Left renal cortex interstitium (tissue), 4 donors: ENCODE data around the gene FBXL19. TPM values are rescaled to one million over a fixed set of nuclear protein-coding genes. Genes with fewer than 3 reads are reported as not detected.
A peak's percentile ranks its signal among the peaks of the same experiment; 100 is the strongest.
"Not testable (repeated sequence)": the region's sequence is repeated elsewhere in the genome, so short reads cannot be mapped to it uniquely, and the experiment has no call there.

Experiments used
- DNase-seq, 4 donors: peaks; one replicate each; pipeline ENCODE4 v3.0.0-alpha.2; 2013; ENCODE audit warnings: low read depth in 4 of 4, low spot score in 2 of 4, missing footprints in 1 of 4
- polyA plus RNA-seq, 4 donors: library from polyadenylated mRNA; unstranded; fragments of 120-200 nt; gene quantifications; one replicate each; pipeline ENCODE4 v1.2.1, GENCODE V29; 2013; ENCODE audit not compliant: insufficient read length in 4 of 4

Gene FBXL19, protein sequence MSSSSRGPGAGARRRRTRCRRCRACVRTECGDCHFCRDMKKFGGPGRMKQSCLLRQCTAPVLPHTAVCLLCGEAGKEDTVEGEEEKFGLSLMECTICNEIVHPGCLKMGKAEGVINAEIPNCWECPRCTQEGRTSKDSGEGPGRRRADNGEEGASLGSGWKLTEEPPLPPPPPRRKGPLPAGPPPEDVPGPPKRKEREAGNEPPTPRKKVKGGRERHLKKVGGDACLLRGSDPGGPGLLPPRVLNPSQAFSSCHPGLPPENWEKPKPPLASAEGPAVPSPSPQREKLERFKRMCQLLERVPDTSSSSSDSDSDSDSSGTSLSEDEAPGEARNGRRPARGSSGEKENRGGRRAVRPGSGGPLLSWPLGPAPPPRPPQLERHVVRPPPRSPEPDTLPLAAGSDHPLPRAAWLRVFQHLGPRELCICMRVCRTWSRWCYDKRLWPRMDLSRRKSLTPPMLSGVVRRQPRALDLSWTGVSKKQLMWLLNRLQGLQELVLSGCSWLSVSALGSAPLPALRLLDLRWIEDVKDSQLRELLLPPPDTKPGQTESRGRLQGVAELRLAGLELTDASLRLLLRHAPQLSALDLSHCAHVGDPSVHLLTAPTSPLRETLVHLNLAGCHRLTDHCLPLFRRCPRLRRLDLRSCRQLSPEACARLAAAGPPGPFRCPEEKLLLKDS
- polyA plus RNA-seq, result 10 to 100 TPM; 16.3 to 38.8 (median 27.4) TPM

DNA sequence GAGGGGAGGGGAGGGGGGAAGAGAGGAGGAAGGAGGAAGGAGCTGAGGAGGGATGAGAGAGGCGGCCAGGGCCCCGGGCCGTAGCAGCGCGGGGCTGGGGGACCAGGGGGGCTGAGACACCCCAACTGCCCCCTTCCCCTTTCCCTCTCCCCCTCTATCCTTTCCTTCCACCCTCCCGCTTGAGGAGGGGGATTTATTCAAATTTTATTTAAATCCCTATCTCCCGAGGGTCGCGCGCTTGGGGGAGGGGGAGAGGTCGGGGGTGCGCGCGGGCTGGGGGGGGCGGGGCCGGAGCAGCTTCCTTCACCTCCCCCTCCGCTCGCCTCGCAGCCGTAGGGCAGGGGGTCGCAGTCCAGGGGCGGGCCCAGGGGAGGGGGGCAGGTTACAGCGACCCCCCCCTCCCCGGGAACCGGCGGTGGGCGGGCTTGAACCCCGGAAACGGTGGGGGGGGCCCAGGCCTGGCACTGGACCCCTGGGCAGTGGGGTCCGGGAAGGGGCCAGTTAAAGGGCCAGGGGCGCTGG lies at the start of gene FBXL19:
Gene FBXL19, plus strand, starts transcription at position 19 of the 522 bp plus-strand sequence. CDS start 2,183 bp downstream, outside the sequence.
- peak in 1 of 4 donors; percentile 45 for DNase-seq

DNA sequence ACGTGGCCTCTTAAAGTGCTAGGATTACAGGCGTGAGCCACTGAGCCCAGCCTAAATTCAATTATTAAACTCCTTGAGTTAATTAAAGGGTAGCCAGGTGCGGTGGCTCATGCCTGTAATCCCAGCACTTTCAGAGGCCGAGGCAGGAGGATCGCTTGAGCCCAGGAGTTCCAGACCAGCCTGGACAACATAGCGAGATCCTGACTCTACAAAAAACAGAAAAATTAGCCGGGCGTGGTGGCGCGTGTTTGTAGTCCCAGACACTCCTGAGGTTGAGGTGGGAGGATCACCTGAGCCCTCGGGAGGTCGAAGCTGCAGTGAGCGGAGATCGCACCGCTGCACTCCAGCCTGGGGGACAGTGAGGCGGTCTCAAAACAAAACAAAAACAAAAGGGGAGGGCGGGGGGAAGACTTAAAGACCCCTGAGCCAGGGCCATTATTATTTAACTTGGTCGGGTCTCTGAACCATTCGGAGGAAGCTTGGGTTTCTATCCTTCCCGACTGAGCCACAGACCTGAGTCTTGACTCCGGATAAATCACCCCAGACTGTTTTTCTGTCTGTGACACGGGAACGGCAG lies 49.0 kb upstream of the FBXL19 start:
- DNase-seq, result no peak

DNA sequence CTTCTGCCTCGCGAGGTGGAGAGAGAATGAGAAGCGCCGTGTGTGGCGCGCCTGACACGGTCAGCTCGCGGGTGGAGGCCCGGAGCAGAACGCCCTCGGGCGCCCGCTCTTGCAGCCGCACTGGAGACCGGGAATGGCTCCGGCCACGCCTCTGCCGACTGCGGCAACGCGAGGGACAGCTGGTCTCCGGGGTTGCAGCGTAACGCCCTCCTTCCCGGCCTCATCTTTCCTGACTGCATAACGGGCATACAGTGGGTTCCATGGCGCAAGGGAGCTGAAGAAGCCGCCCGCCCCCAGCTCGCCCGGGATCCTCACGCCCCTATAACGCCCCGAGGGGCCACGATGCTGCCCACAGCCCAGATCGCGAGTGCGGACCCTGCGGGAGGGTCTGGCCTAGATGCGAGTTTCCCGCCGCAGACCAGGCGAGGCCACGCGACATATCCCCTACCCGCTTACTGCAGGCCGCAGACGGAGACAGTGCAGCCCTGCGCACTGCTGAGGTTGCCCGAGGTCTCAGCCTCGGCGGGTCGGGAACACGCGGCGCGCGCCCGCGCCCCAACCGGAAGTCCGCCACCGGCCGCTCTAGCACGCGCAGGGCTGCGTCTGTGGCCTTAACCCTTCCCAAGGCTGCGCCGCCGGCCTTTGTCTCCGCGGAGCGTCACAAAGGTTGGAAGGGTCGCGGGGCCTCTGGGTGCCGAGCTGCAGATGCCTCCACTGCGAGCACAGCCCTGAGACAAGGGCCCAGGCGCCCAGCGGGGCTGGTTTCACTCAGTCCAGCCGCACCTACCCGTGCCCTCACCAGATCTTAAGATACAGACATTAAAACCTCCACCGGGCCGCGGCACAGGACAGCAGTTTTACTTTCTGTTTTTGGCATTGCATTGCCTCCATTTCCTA lies 48.3 kb upstream of the FBXL19 start:
- peak; percentile 79 to 91 (median 86) for DNase-seq

DNA sequence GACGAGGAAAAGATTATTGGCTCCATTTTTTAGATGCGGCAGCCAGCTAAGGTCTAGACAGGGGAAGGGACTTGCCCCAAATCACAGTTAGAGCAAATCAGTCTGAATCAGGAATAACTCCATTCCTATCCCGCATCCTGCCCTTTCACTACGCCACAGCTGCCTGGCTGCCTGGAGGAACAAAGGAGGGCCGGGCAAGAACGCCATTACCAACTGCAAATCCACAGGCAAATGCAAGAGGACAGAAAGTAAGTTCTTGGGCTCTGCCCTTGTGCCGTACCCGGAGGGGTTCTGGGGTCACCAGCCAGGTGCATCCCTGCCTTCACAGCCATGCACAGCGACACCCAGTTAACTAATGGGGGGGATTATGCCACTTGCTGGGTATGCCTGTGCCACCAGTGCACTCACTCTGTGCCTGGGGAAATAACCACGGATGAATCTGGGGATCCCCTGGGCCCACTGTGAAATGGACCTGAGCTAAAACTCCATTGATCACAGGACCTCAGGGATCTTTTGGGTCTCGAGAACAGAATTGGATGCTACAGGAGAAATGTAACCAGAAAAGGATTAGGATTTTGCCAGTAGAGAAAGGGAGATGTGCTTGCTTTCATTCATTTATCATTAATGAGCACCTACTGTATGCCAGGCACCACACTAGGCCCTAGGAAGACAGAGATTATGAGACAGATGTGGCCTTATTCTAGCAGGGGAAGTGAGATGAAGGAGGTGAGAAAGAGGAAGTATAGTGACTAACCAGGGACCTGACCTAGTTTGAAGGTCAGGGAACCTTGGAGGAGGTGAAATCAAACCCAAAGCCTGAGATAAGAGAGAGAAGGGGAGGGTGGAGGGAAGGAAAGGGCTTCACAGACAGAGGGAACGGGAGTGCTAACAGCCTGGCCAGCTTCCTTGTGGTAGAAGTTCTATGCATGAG lies 47.2 kb upstream of the FBXL19 start:
- DNase-seq, result no peak

DNA sequence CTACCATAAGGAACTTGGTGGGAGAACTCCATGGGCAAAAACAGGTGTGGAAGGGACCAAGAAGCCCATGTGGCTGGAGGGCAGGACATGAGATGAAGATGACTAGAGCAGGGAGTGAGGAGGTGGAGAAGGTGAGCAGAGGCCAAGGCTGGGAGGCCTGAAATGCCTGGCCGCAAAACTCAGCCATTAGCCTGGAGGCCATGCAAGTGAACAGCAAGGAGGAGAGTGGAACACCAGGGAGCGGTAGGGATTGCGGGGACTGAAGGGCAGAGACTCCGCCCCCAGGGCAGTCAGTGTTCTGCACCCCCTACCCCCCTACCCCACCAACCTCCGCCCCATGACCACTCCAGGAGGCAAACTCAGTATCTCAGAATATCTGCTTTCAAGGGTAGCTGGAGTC lies 46.5 kb upstream of the FBXL19 start:
- DNase-seq, result no peak

DNA sequence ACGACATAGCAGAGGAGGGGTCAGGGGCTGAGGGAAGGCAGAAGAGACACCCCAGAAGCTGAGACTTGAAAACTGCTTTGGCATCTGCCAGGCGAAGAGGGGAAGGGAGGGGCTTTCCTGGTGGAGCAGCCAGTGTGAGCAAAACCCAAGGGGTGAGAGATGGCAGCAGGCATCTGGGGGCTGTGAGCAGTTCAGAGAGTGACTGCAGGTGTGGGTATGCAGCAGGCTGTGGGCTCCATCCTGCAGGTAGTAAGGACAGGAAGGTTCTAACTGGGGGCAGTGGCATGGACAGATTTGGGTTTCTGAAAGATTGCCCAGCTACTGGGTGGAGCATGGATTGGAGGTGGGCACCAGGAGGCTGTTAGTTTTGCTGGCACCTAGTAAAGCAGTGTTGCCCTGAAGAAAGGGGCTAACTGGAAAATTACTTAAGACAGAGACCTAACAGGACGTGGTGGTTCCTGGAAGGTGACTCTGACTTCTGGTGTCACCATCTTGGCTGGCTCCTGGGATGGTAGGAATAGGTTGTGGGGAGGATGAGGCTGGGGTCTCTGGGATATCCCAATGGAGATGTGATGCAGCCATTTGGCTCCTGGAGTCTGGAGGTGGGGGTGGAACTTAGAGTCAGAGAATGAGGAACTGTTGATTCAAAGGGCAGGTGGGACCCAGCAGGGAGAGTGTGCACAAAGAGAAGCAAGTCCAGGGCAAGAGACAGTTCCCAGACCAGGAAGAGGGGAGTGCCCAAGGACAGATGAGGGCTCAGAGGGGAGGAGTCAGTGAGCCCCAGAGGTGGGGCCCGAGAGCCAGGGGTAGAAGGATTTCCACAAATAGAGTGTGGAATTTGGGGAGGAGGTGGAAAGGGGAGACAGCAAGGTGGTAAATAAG lies 40.7 kb upstream of the FBXL19 start:
- DNase-seq, result no peak

DNA sequence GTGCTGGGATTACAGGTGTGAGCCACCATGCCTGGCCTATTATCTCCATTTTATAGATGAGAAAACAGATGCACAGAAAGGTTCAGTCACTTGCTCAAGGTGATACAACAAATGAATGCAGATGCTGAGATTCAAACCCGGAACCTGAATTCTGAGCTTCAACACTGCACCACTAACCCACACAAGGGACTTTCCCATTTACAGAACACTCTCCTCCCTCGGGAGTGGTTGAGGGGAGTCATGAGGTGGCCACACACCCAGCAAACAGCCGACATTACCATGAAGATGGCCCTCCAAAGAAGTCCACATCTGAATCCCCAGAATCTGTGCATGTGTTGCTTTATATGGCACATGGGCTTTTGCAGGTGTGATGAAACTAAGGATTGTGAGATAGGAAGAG lies 38.6 kb upstream of the FBXL19 start:
- no peak for DNase-seq

DNA sequence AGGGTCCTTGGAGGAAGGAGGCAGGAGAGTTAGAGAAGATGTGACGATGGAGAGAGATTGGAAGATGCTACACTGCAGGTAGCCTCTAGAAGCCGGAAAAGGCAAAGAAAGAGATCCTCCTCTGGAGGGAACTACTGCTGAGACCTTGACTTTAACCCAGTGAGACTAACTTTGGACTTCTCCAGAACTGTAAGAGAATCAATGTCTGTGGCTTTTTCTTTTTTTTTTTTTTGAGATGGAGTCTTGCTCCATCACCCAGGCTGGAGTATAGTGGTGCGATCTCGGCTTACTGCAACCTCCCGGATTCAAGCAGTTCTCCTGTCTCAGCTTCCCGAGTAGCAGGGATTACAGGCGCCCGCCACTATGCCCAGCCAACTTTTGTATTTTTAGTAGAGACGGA lies 38.2 kb upstream of the FBXL19 start:
- DNase-seq, result no peak

DNA sequence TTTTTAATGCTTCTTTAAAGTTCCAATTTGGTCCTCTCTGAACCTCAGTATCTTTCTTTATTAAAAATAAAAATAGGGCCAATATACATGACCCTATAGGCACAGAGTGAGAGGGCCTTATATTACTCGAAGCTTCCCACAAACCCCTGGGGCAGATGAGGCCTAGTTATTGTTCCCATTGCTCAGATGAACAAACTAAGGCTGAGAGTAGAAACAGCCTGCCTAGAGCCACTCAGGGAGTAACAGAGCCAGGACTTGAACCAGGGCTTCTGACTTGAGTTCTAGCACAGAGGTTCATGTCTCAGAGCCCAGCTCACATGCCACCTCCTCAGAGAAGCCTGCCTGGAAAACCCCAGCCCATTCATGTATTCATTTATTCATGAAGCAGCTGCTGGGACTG lies 37.2 kb upstream of the FBXL19 start:
- DNase-seq, result no peak

DNA sequence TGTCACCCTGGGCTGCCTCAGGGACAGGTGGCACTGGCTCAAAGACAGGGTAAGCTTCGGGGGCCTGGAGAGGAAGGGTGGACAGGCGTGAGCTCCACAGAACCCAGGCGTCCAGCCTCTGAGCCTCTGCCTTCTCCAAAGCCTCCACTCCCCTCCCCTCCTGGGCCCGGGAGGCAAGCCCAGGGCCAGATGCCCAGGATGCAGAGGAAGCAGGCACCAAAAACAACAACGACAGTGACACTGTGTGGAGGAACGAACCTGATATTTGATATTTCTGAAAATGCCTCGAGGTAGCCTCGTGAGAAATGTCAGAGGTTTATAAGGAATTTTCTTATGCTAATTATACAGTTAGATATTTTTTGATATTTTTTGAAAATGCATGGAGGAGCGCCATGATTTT lies 35.4 kb upstream of the FBXL19 start:
- no peak for DNase-seq

DNA sequence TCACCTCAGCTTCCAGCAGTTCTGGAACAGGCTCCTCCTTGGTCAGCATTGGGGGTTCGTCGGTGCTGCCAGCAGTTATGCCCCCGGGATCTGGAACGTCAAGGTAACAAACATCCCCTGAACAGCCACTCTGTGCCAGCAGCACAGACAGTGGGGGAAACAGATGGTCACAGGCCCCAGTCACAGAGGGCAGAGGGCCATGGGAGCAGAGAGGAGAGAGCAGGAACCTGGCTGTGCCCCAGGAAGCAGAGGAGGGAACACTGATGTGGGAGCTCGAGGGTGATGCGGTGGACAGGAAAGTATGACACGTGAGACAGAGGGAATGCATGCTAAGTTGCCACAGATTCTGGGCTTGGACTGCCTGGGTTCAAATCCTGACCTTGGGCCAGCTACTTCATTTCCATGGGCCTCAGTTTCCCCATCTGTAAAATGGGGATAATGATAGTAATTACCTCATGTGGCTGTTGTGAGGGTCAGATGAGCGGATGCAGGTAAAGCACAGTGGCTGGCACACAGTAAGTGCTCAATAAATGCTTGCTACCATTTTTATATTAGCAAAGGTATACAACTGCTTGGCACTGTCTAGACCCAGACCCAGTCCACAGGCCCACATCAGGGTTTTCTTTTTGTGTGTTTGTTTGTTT lies 34.4 kb upstream of the FBXL19 start:
- no peak for DNase-seq

DNA sequence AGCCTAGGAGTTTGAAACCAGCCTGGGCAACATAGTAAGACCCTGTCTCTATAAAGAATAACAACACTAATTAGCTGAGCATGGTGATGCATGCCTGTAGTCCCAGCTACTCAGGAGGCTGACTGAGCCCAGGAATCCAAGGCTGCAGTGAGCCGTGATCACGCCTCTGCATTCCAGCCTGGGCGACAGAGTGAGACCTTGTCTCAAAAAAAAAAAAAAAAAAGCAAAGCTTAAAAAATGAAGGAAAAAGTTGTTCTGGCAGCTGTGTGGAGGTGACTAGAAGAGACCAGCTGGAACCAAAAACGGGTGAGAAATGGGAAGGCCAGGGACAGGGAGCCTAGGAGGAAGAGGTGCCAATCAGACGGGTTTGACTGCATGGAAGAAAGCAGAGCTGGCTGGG lies 33.7 kb upstream of the FBXL19 start:
- no peak for DNase-seq

DNA sequence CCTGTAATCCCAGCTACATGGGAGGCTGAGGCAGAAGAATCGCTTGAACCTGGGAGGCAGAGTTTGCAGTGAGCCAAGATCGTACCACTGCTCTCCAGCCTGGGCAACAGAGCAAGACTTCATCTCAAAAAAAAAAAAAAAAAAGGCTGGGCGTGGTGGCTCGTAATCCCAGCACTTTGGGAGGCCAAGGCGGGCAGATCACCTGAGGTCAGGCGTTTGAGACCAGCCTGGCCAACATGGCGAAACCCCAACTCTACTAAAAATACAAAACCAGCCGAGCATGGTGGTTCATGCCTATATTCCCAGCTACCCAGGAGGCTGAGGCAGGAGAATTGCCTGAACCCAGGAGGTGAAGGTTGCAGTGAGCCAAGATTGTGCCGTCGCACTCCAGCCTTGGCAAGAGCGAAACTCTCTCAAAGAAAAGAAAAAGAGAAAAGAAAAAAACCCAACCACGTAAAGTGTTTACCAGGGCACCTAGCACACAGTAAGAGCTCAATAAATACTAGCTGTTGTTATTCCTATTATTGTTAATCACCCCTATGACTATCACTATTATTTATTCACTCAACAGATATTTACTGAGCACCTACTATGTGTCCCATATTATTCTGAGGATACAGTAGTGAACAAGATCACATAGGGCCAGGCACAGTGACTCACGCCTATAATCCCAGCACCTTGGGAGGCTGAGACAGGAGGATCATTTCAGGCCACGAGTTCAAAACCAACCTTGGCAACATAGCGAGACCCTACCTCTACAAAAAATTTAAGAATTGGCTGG lies 32.1 kb upstream of the FBXL19 start:
- DNase-seq, result not testable (repeated sequence)

DNA sequence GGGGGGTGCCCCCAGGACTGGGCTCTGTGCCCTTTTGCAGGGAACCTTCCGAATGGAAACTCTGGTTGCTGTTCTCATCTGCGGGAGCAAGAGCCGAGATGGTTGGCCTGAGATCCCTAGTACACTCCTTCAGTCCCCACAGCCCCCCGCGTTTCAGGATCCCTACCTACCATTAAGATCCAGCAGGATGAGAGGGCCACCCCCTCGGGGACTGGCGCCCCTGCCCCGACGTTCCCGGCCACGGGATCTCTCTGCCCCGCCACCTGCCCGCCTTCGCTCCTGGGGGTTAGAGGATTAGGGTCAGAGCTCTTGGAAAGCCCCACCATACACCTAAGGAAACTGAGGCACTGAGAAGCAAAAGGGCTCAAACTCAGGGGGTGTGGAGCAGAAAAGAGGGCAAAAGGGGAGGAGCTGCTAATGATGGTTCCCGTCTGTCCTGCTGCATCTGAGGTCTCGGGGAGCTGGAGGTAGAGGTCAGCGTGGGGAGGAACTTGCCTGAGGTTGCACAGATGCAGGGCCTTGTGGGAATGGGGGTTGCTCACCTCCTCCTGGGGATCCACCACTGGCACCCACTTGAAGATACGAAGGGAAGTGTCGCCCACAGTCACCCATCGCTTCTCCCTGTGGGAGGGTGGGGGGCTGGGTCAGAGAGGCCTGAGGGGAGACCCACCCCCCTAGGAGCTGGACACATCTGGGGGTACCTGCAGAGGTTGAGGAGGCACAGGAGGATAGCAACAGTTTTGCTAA lies 30.5 kb upstream of the FBXL19 start:
- no peak for DNase-seq

DNA sequence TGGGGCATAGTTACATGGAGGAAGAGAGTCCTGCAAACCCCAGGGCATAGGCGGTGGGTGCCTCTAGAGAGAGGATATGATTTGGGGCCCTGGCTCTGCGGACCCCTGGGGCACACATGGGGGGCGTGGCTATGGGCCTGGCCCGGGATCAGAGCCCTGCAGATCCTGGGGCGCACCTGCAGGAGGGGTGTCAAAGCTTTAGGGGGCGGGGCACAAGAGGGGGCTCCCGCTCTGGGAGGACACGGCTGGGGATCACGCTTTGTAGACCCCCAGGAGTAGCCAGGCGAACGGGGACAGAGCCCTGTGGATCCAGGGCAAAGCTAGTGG lies 30.0 kb upstream of the FBXL19 start:
- DNase-seq, result no peak

DNA sequence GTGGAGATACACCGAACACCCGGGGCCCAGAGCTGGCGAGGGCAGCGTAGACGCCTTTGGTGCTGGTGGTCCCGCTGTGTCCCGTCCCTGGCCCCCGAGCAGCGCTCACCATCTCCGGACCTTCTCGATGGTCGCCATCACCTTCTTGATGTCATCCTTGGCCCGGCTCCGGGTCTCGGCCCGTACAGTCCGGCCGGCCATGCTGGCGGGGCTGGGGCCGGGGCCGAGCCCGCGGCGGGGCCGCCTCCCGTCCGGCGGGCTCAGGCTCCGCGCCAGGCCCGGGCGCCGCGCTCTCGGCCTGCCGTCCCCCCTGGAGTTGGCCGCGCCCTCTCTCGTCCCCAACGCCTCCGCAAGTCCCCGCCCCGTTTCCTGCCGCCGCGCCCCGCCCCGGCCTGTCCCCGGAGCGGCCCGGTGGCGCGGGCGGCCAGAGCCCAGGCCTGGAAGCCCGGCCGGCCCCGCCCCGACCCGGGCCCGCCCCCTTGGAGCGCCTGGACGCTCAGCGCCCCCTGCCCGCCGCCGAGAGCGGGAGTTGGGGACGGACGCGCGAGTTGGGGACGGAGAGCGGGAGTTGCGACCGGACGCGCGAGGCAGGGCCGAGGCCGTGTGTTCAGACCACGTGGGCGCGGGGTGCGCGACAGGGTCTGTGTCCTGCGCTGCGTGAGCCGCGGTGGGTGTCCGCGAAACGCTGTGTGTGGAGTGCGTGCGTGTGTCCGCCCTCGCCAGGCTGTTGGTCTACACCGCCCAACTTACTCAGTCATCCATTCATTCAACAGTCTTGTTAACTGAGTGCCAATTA lies 29.4 kb upstream of the FBXL19 start, which contains the start of gene BCL7C:
Gene BCL7C, minus strand, starts transcription at position 334 of the 796 bp plus-strand sequence. Its CDS starts 133 bp downstream, at position 201.
- DNase-seq, result peak in 3 of 4 donors; percentile 77 to 92 (median 80)
